ENCODE results near the gene ATP8A2.

The ATP8A2 gene

GRCh38 chr13:25864936-25865335 is 493.2 kb downstream of the ATP8A2 start:
- Histone ChIP-seq H3K27ac (ENCODE audit: poor library complexity, severe bottlenecking) (no peak overlapping the region), H3K4me1 (ENCODE audit: insufficient read depth, poor library complexity, severe bottlenecking) (peaks cover 20% of the 10 kb centered on the region), H3K36me3 (ENCODE audit: low read depth) (no peaks in the 10 kb centered on the region), H3K9me3 (ENCODE audit: severe bottlenecking) (no peaks in the 10 kb centered on the region), H3K27me3 (ENCODE audit: insufficient read depth, poor library complexity, severe bottlenecking) (no peaks in the 10 kb centered on the region), H3K4me3 (ENCODE audit: severe bottlenecking) (no peak overlapping the region)
- DNase-seq (ENCODE audit: low spot score) (no peak), ATAC-seq (ENCODE audit: low read depth) (no peak)
- TF ChIP-seq CTCF (IDR thresholded peaks at IDR 0.05; ENCODE audit: poor library complexity, severe bottlenecking): no peak

- Histone ChIP-seq H3K27ac (ENCODE audit: poor library complexity, severe bottlenecking) (no peak overlapping the region), H3K4me1 (ENCODE audit: insufficient read depth, poor library complexity, severe bottlenecking) (peaks cover 16% of the 10 kb centered on the region), H3K4me3 (ENCODE audit: severe bottlenecking) (no peak overlapping the region), H3K27me3 (ENCODE audit: insufficient read depth, poor library complexity, severe bottlenecking) (no peaks in the 10 kb centered on the region), H3K36me3 (ENCODE audit: low read depth) (no peaks in the 10 kb centered on the region), H3K9me3 (ENCODE audit: severe bottlenecking) (no peaks in the 10 kb centered on the region)
- ATAC-seq (ENCODE audit: low read depth): no peak
- TF ChIP-seq CTCF (IDR thresholded peaks at IDR 0.05; ENCODE audit: poor library complexity, severe bottlenecking): no peak
- DNase-seq (ENCODE audit: low spot score): no peak
Measured at GRCh38 chr13:25865391-25865790, 493.6 kb downstream of the ATP8A2 start.

GRCh38 chr13:25867038-25867437 is 495.3 kb downstream of the ATP8A2 start:
- TF ChIP-seq CTCF (IDR thresholded peaks at IDR 0.05; ENCODE audit: poor library complexity, severe bottlenecking): no peak
- DNase-seq (ENCODE audit: low spot score) (no peak), ATAC-seq (ENCODE audit: low read depth) (no peak)
- Histone ChIP-seq H3K4me3 (ENCODE audit: severe bottlenecking) (no peak overlapping the region), H3K27me3 (ENCODE audit: insufficient read depth, poor library complexity, severe bottlenecking) (no peaks in the 10 kb centered on the region), H3K36me3 (ENCODE audit: low read depth) (no peaks in the 10 kb centered on the region), H3K9me3 (ENCODE audit: severe bottlenecking) (no peaks in the 10 kb centered on the region), H3K4me1 (ENCODE audit: insufficient read depth, poor library complexity, severe bottlenecking) (no peaks in the 10 kb centered on the region), H3K27ac (ENCODE audit: poor library complexity, severe bottlenecking) (no peak overlapping the region)

- no peaks in the 10 kb centered on the region for H3K4me1 ChIP-seq (ENCODE audit: insufficient read depth, poor library complexity, severe bottlenecking)
- H3K27me3 ChIP-seq (ENCODE audit: insufficient read depth, poor library complexity, severe bottlenecking): no peaks in the 10 kb centered on the region
- ATAC-seq (ENCODE audit: low read depth) (no peak), DNase-seq (ENCODE audit: low spot score) (no peak)
- no peak overlapping the region for H3K4me3 ChIP-seq (ENCODE audit: severe bottlenecking)
- no peaks in the 10 kb centered on the region for H3K9me3 ChIP-seq (ENCODE audit: severe bottlenecking)
- TF ChIP-seq CTCF (IDR thresholded peaks at IDR 0.05; ENCODE audit: poor library complexity, severe bottlenecking): no peak
- no peaks in the 10 kb centered on the region for H3K36me3 ChIP-seq (ENCODE audit: low read depth)
- H3K27ac ChIP-seq (ENCODE audit: poor library complexity, severe bottlenecking): no peak overlapping the region
Measured at GRCh38 chr13:25868490-25868889, 496.7 kb downstream of the ATP8A2 start.

GRCh38 chr13:25869941-25870340 is 498.2 kb downstream of the ATP8A2 start:
- Histone ChIP-seq H3K4me1 (ENCODE audit: insufficient read depth, poor library complexity, severe bottlenecking) (no peaks in the 10 kb centered on the region), H3K27me3 (ENCODE audit: insufficient read depth, poor library complexity, severe bottlenecking) (no peaks in the 10 kb centered on the region), H3K4me3 (ENCODE audit: severe bottlenecking) (no peak overlapping the region), H3K36me3 (ENCODE audit: low read depth) (no peaks in the 10 kb centered on the region), H3K9me3 (ENCODE audit: severe bottlenecking) (no peaks in the 10 kb centered on the region), H3K27ac (ENCODE audit: poor library complexity, severe bottlenecking) (no peak overlapping the region)
- ATAC-seq (ENCODE audit: low read depth) (no peak), DNase-seq (ENCODE audit: low spot score) (no peak)
- no peak for TF ChIP-seq CTCF (IDR thresholded peaks at IDR 0.05; ENCODE audit: poor library complexity, severe bottlenecking)

Measured in RWPE2 (cell line).